ENCODE measurements around the gene SMAGP.

DNA sequence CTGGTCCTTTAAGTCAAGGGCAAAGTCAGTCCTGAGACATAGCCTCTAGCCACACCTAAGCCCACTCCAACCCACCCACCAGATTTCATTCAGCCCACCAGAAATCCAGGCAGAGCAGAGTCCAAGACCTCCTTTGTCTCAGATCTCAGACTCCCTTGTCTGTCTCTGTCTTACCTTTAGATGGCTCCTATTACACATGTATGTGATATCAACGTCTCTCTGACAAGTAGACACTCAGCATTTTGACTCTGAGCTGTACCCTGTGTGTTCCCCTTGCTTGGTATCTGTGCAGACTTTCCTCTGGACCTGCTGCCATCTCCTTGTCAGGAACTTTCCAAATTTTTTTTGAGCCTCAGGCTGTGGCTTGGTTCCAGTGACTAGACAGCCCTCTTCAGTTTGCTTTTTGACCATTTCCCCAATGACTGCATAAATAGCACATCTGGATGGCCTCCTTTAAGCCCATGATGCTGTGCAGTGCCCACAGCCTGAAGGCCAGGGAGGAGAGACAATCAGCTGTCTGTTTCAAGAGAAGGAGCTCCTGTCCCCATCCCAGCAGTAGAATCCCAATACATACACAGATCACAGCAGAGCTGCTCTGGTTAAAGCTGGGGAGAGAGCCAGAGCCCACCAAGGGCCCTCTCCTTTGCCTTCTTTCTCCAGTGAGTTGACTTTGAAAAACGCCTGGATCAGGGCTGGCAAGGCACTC, 59.4 kb downstream of the SMAGP start:
- TF ChIP-seq POLR2AphosphoS5 (IDR thresholded peaks at IDR 0.05) (no peak), POLR2A (IDR thresholded peaks at IDR 0.05) (no peak)
- TF ChIP-seq, protein P1, sequence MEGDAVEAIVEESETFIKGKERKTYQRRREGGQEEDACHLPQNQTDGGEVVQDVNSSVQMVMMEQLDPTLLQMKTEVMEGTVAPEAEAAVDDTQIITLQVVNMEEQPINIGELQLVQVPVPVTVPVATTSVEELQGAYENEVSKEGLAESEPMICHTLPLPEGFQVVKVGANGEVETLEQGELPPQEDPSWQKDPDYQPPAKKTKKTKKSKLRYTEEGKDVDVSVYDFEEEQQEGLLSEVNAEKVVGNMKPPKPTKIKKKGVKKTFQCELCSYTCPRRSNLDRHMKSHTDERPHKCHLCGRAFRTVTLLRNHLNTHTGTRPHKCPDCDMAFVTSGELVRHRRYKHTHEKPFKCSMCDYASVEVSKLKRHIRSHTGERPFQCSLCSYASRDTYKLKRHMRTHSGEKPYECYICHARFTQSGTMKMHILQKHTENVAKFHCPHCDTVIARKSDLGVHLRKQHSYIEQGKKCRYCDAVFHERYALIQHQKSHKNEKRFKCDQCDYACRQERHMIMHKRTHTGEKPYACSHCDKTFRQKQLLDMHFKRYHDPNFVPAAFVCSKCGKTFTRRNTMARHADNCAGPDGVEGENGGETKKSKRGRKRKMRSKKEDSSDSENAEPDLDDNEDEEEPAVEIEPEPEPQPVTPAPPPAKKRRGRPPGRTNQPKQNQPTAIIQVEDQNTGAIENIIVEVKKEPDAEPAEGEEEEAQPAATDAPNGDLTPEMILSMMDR (IDR thresholded peaks at IDR 0.05 in 8 of 11, conservative IDR thresholded peaks at IDR 0.05 in 3 of 11), result no peak

Measured in spleen (tissue), 7 donors.